Activated CD4-positive, alpha-beta T cell treated with anti-CD3 and anti-CD28 coated beads, Interleukin-2, amount 50 U/mL, for 24 hours (primary cell): ENCODE data around the gene GFI1.

Experiments used
- DNase-seq, 2 donors: peaks; one replicate each; pipeline ENCODE4 v3.0.0-alpha.2; 2020; ENCODE audit warnings: low read depth in 1 of 2, low spot score in 1 of 2

The GFI1 gene

GRCh38 chr1:92488416-92488815, 1.7 kb upstream of the GFI1 start:
- DNase-seq = no peak

- no peak for DNase-seq
These were observed 417 bp upstream of the GFI1 start for GRCh38 chr1:92487078-92487605.

GRCh38 chr1:92485381-92486250, 1.1 kb downstream of the GFI1 start:
- peak; percentile 78 to 85 for DNase-seq

GRCh38 chr1:92484472-92485380, 2.0 kb downstream of the GFI1 start:
- DNase-seq = peak; percentile 59 to 65

GRCh38 chr1:92483610-92484471, 2.9 kb downstream of the GFI1 start:
- DNase-seq = peak; percentile 55 to 78

GRCh38 chr1:92482665-92483609, 3.8 kb downstream of the GFI1 start:
- DNase-seq = peak in 1 of 2 donors; percentile 35

- no peak for DNase-seq
These were observed 4.6 kb downstream of the GFI1 start for GRCh38 chr1:92481971-92482664.

- DNase-seq = no peak
These were observed 5.2 kb downstream of the GFI1 start for GRCh38 chr1:92481599-92481925.

- DNase-seq = no peak
These were observed 5.7 kb downstream of the GFI1 start for GRCh38 chr1:92480813-92481598.

- no peak for DNase-seq
These were observed 6.4 kb downstream of the GFI1 start for GRCh38 chr1:92480200-92480812.

GRCh38 chr1:92479587-92479986, 7.1 kb downstream of the GFI1 start:
- no peak for DNase-seq

GRCh38 chr1:92478393-92478792, 8.3 kb downstream of the GFI1 start:
- no peak for DNase-seq

- peak in 1 of 2 donors; percentile 55 for DNase-seq
These were observed 10.6 kb downstream of the GFI1 start for GRCh38 chr1:92476071-92476631.

GRCh38 chr1:92475029-92475428, 11.7 kb downstream of the GFI1 start:
- no peak for DNase-seq

GRCh38 chr1:92473781-92474495, 12.8 kb downstream of the GFI1 start:
- DNase-seq = no peak

- DNase-seq = no peak
These were observed 16.5 kb downstream of the GFI1 start for GRCh38 chr1:92470216-92470615.
